ENCODE measurements around the gene G6PD. TPM values are rescaled to one million over a fixed set of nuclear protein-coding genes. Genes with fewer than 3 reads are reported as not detected.

Gene G6PD
- total and polyA plus RNA-seq, 10 of the 15 experiments (the other 5 are each of a cell fraction or from before 2014, with no cell fraction given): 1.6 to 62.5 (median 28.4) TPM

DNA sequence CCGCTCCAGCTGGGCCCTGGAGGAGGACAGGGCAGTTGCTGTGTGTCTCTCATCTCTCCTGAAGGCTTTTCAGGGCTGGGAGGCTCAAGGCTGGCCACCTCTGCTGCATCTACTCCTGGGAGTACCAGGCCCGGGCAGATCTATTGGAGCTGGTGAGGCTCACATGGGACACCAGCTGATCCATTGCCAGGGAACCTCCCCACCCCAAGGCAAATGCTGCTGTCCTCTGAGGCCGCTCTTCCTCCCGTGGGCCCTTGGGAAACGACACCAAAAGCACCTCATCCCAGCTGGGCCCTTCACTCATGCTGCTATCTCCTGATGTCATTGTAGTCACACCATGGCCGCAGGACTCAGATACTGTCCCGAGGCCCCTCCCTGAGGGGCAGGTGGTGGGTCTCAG lies 63.9 kb downstream of the G6PD start (continued):
- TF ChIP-seq MEF2B (IDR thresholded peaks at IDR 0.05; ENCODE audit: partially characterized antibody, poor library complexity, severe bottlenecking) (no peak), EZH2 (IDR thresholded peaks at IDR 0.05; ENCODE audit: borderline replicate concordance, control insufficient read depth, low read depth, low read length) (no peak)

GRCh38 chrX:154481911-154482601 lies 64.6 kb downstream of the G6PD start:
- CTCF ChIA-PET: interaction anchor here (0.6 to 2.5 kb wide), 3 partner anchors 45 to 811 kb away, joined by 4 to 8 read pairs (median 4); no protein-coding TSS in a partner anchor
- H4K20me1 ChIP-seq (ENCODE audit: control insufficient read depth, insufficient read depth): no peaks in the 10 kb centered on the region
- DNase-seq (ENCODE audit: low read depth, low spot score) (no peak), FAIRE-seq (no peak), ATAC-seq (no peak)
- no peaks in the 10 kb centered on the region for H3K9me3 ChIP-seq (replicated peaks; ENCODE audit: control insufficient read depth, insufficient read depth, low read length)
- WGBS (ENCODE audit: insufficient coverage, insufficient replicate concordance, low lambda C conversion rate, missing lambda C conversion rate): 68% methylated on average over 14 of the region's 14 CpGs
- no peak overlapping the region for H3K9ac ChIP-seq (ENCODE audit: control insufficient read depth, insufficient read depth, low read length)
- POLR2A ChIA-PET: interaction anchor here (1.4 kb wide), 1 partner anchor 7 kb away, joined by 3 read pairs; no protein-coding TSS in a partner anchor
- H3K27ac ChIP-seq (ENCODE audit: control insufficient read depth, insufficient read depth): no peak overlapping the region
- RAD21 ChIA-PET (ENCODE audit: unreplicated experiment): no interaction called here
- H3K4me1 ChIP-seq (ENCODE audit: control insufficient read depth, insufficient read depth, low read length): peaks cover 8% of the 10 kb centered on the region; the same call in 1 of the 2 replicates
- H3K36me3 ChIP-seq (ENCODE audit: control insufficient read depth in 2 of 2, insufficient read depth in 2 of 2, low read length in 1 of 2): no peaks in the 10 kb centered on the region; a peak in 2 of 4 replicates
- in situ Hi-C loops (cut with MboI) (no loop called here), intact Hi-C loops (cut with micrococcal nuclease; ENCODE audit: unreplicated experiment) (no loop called here)
- no TSS peak for BruUV-seq (replicated peaks)
- no peaks in the 10 kb centered on the region for H3K27me3 ChIP-seq (replicated peaks in 1 of 2; ENCODE audit: control insufficient read depth in 2 of 2, insufficient read depth in 2 of 2, low read length in 1 of 2)
- no peak overlapping the region for H3K4me3 ChIP-seq
- TF ChIP-seq FOXM1 (IDR thresholded peaks at IDR 0.05; ENCODE audit: low read depth, low read length): no peak
- peak; percentile 54 for TF ChIP-seq USF1 (IDR thresholded peaks at IDR 0.05; ENCODE audit: borderline replicate concordance, extremely low read length, insufficient read depth, low read depth, low read length)
- TF ChIP-seq RAD51 (IDR thresholded peaks at IDR 0.05): peak; percentile 88
- TF ChIP-seq BRCA1 (IDR thresholded peaks at IDR 0.05; ENCODE audit: low read depth, low read length): no peak
- TF ChIP-seq ZBTB11 (CRISPR knock-in tag; IDR thresholded peaks at IDR 0.05): peak; percentile 11; the same call in 1 of the 2 replicates
- TF ChIP-seq BHLHE40 (IDR thresholded peaks at IDR 0.05; ENCODE audit: borderline replicate concordance in 1 of 2, low read depth in 2 of 2, low read length in 1 of 2): peak in 1 of 2 experiments; percentile 58; a peak in 1 of 4 replicates
- TF ChIP-seq NFXL1 (IDR thresholded peaks at IDR 0.05; ENCODE audit: borderline replicate concordance): no peak
- H3K4me2 ChIP-seq (ENCODE audit: control insufficient read depth, insufficient read depth): no peak overlapping the region
- SMC1A ChIA-PET (ENCODE audit: uncharacterized antibody, unreplicated experiment): interaction anchor here (0.6 to 0.9 kb wide), 2 partner anchors 26 to 45 kb away, joined by 3 to 5 read pairs; no protein-coding TSS in a partner anchor
- peaks cover 16% of the 10 kb centered on the region for H3K79me2 ChIP-seq (ENCODE audit: control insufficient read depth, insufficient read depth, low read length)
- H2AFZ ChIP-seq (ENCODE audit: control insufficient read depth, low read depth, low read length): no peak overlapping the region
